ENCODE data around the gene CSPG4. TPM values are rescaled to one million over a fixed set of nuclear protein-coding genes. Genes with fewer than 3 reads are reported as not detected.
A peak's percentile ranks its signal among the peaks of the same experiment; 100 is the strongest.

The CSPG4 gene
- total and polyA plus RNA-seq, 2 of the 13 experiments (the other 11 are each of a cell fraction or from before 2014, with no cell fraction given), result 0.01 to 0.04 TPM

- TF ChIP-seq HMGXB3 (CRISPR knock-in tag; IDR thresholded peaks at IDR 0.05; ENCODE audit: borderline replicate concordance) (no peak; the same call in 1 of the 2 replicates), THAP7 (CRISPR knock-in tag; IDR thresholded peaks at IDR 0.05) (peak; percentile 88; the same call in 1 of the 2 replicates), NBN (conservative IDR thresholded peaks at IDR 0.05) (no peak), ZNF281 (CRISPR knock-in tag; IDR thresholded peaks at IDR 0.05; ENCODE audit: borderline replicate concordance) (peak; percentile 16; the same call in 1 of the 2 replicates), ZMAT3 (CRISPR knock-in tag; conservative IDR thresholded peaks at IDR 0.05) (peak; percentile 97), BRF2 (CRISPR knock-in tag; IDR thresholded peaks at IDR 0.05) (peak; percentile 90), SP2 (CRISPR knock-in tag; IDR thresholded peaks at IDR 0.05) (peak; percentile 82), ZBTB43 (CRISPR knock-in tag; conservative IDR thresholded peaks at IDR 0.05) (peak; percentile 81; the same call in 1 of the 2 replicates), TMF1 (CRISPR knock-in tag; IDR thresholded peaks at IDR 0.05; ENCODE audit: low read depth) (peak; percentile 93), CHCHD3 (CRISPR knock-in tag; IDR thresholded peaks at IDR 0.05) (peak; percentile 88; the same call in 1 of the 2 replicates), ZNF143 (CRISPR knock-in tag; IDR thresholded peaks at IDR 0.05) (peak; percentile 59), MED1 (CRISPR knock-in tag; IDR thresholded peaks at IDR 0.05) (peak; percentile 83), ZNF230 (CRISPR knock-in tag; IDR thresholded peaks at IDR 0.05) (peak; percentile 94)
Measured at GRCh38 chr15:75639709-75640482, 72.8 kb downstream of the CSPG4 start, which contains the start of gene IMP3 (continued).

All from HepG2 (cell line).